Liver (tissue), 9 donors: ENCODE data around the gene RSL1D1. TPM values are rescaled to one million over a fixed set of nuclear protein-coding genes. Genes with fewer than 3 reads are reported as not detected.

ENCODE experiments used
- DNase-seq: peaks from one replicate; pipeline ENCODE4 v3.0.0-alpha.2; 2017; ENCODE audit warnings: low spot score
- H3K27ac ChIP-seq, 2 donors: one replicate each; pipeline ENCODE4 v1.7.0; 2013; ENCODE audit warnings: inconsistent platforms in 2 of 2, low read length in 2 of 2, control low read depth in 1 of 2, low read depth in 1 of 2, mild to moderate bottlenecking in 1 of 2
- H3K27me3 ChIP-seq, 4 donors: one replicate each; pipeline versions ENCODE4 v1.6.1 to v1.7.0; 2013; ENCODE audit warnings: low read length in 3 of 4, inconsistent platforms in 1 of 4, mild to moderate bottlenecking in 1 of 4, moderate library complexity in 1 of 4; ENCODE audit not compliant: control insufficient read depth in 4 of 4, insufficient read depth in 4 of 4
- H3K36me3 ChIP-seq, 4 donors: one replicate each; pipeline versions ENCODE4 v1.6.1 to v1.7.0; 2013; ENCODE audit warnings: low read length in 3 of 4, mild to moderate bottlenecking in 3 of 4, low read depth in 1 of 4, moderate library complexity in 1 of 4; ENCODE audit not compliant: control insufficient read depth in 4 of 4, insufficient read depth in 3 of 4
- H3K4me1 ChIP-seq, 4 donors: one replicate each; pipeline versions ENCODE4 v1.6.1 to v1.7.0; 2013; ENCODE audit warnings: low read length in 3 of 4, mild to moderate bottlenecking in 3 of 4, moderate library complexity in 1 of 4; ENCODE audit not compliant: control insufficient read depth in 4 of 4, insufficient read depth in 4 of 4
- H3K4me3 ChIP-seq, 3 donors: one replicate each; pipeline versions ENCODE4 v1.6.1 to v1.7.0; 2013; ENCODE audit warnings: low read length in 3 of 3, control low read depth in 1 of 3, low read depth in 1 of 3, mild to moderate bottlenecking in 1 of 3
- H3K9ac ChIP-seq, 2 donors: one replicate each; pipeline ENCODE4 v1.7.0; 2013; ENCODE audit warnings: low read length in 2 of 2, mild to moderate bottlenecking in 2 of 2, moderate library complexity in 2 of 2, control low read depth in 1 of 2, low read depth in 1 of 2
- H3K9me3 ChIP-seq, 4 donors: one replicate each; pipeline versions ENCODE4 v1.6.1 to v1.7.0; 2013; ENCODE audit warnings: low read length in 3 of 4; ENCODE audit not compliant: control insufficient read depth in 4 of 4
- CTCF ChIP-seq: fragments of 150-350 bp; IDR thresholded peaks from 2 replicates; pipeline ENCODE4 v1.5.1; 2017; ENCODE audit warnings: improper control_type of control experiment, low read depth, low read length; ENCODE audit not compliant: missing input control
- EGR1 ChIP-seq, 2 donors: IDR thresholded peaks; 2 replicates each; pipeline ENCODE4 v1.6.1; 2016 to 2018; ENCODE audit warnings: antibody characterized with exemption in 2 of 2, low read depth in 2 of 2
- FOXA1 ChIP-seq: IDR thresholded peaks from 2 replicates; pipeline ENCODE4 v1.6.1; 2016; ENCODE audit warnings: antibody characterized with exemption
- FOXA2 ChIP-seq: IDR thresholded peaks from 2 replicates; pipeline ENCODE4 v1.6.1; 2016; ENCODE audit warnings: antibody characterized with exemption
- GABPA ChIP-seq, 2 donors: IDR thresholded peaks in 1 of 2; conservative IDR thresholded peaks in 1 of 2; 2 replicates each; pipeline ENCODE4 v1.6.1; 2016; ENCODE audit warnings: antibody characterized with exemption in 2 of 2, mild to moderate bottlenecking in 1 of 2, moderate library complexity in 1 of 2
- HNF4A ChIP-seq, 2 donors: conservative IDR thresholded peaks; 2 replicates each; pipeline ENCODE4 v1.6.1; 2016; ENCODE audit warnings: antibody characterized with exemption in 2 of 2, mild to moderate bottlenecking in 2 of 2
- HNF4G ChIP-seq: IDR thresholded peaks from 2 replicates; pipeline ENCODE4 v1.6.1; 2016; ENCODE audit warnings: antibody characterized with exemption
- JUND ChIP-seq, 2 donors: IDR thresholded peaks; 2 replicates each; pipeline ENCODE4 v1.6.1; 2016; ENCODE audit warnings: antibody characterized with exemption in 2 of 2
- MAX ChIP-seq: IDR thresholded peaks from 2 replicates; pipeline ENCODE4 v1.6.1; 2016; ENCODE audit warnings: antibody characterized with exemption
- NR2F2 ChIP-seq: IDR thresholded peaks from 2 replicates; pipeline ENCODE4 v1.6.1; 2016; ENCODE audit warnings: antibody characterized with exemption
- RAD21 ChIP-seq, 2 donors: IDR thresholded peaks; 2 replicates each; pipeline ENCODE4 v1.6.1; 2016; ENCODE audit warnings: antibody characterized with exemption in 2 of 2, mild to moderate bottlenecking in 2 of 2
- RXRA ChIP-seq, 2 donors: IDR thresholded peaks; 2 replicates each; pipeline ENCODE4 v1.6.1; 2017 to 2018; ENCODE audit warnings: antibody characterized with exemption in 2 of 2, mild to moderate bottlenecking in 1 of 2
- SP1 ChIP-seq: IDR thresholded peaks from 2 replicates; pipeline ENCODE4 v1.6.1; 2018; ENCODE audit warnings: antibody characterized with exemption, mild to moderate bottlenecking
- TAF1 ChIP-seq: conservative IDR thresholded peaks from 2 replicates; pipeline ENCODE4 v1.6.1; 2016; ENCODE audit warnings: antibody characterized with exemption, mild to moderate bottlenecking
- YY1 ChIP-seq: IDR thresholded peaks from 2 replicates; pipeline ENCODE4 v1.6.1; 2016; ENCODE audit warnings: antibody characterized with exemption, mild to moderate bottlenecking
- ZBTB33 ChIP-seq: IDR thresholded peaks from 2 replicates; pipeline ENCODE4 v1.6.1; 2016; ENCODE audit warnings: antibody characterized with exemption
- WGBS: extraction: QIAGEN DNeasy Blood & Tissue Kit; methylation state at CpG from one replicate; pipeline ENCODE4 v1.1.7; 2013; 5-methylcytosine and 5-hydroxymethylcytosine counted together
- polyA plus RNA-seq, 2 donors: library from polyadenylated mRNA; stranded (reverse) in 1 of 2; unstranded in 1 of 2; fragments of 200-250 nt in 1 of 2; fragments of >200 nt in 1 of 2; fragmentation: Nextera tagmentation in 1 of 2; extraction: Ambion mirVana in 1 of 2; gene quantifications; one replicate each; pipeline versions ENCODE4 v1.2.1 to v1.2.3, GENCODE V29; 2013 to 2015
- total RNA-seq, 2 donors: library from RNA; depleted of rRNA; stranded (reverse); fragments of >200 nt; gene quantifications; one replicate each; pipeline ENCODE4 v1.2.3, GENCODE V29; 2014
- TF ChIP-seq, protein P1 (sequence below): IDR thresholded peaks from 2 replicates; pipeline ENCODE4 v1.6.1; 2016; ENCODE audit warnings: antibody characterized with exemption, mild to moderate bottlenecking
- TF ChIP-seq, protein P2 (sequence below): IDR thresholded peaks from 2 replicates; pipeline ENCODE4 v1.6.1; 2016; ENCODE audit warnings: antibody characterized with exemption
- donor health status: healthy.
- donor health status: healthy.
- donor health status: healthy.
- donor health status: healthy.
- donor health status: healthy.

The RSL1D1 gene
- total and polyA plus RNA-seq, 4 donors = 35.2 to 59.7 (median 43.3) TPM

- no peak overlapping the region for H3K9ac ChIP-seq
- no peaks in the 10 kb centered on the region for H3K9me3 ChIP-seq
- H3K27me3 ChIP-seq = no peaks in the 10 kb centered on the region
- H3K36me3 ChIP-seq = peaks cover 0 to 1% (median 0%) of the 10 kb centered on the region in 4 donors
- H3K4me3 ChIP-seq = no peak overlapping the region
- peaks cover 11 to 64% (median 48%) of the 10 kb centered on the region in 4 donors for H3K4me1 ChIP-seq
- H3K27ac ChIP-seq = no peak overlapping the region
- 85% methylated on average over 7 of the region's 7 CpGs for WGBS
- TF ChIP-seq RXRA (IDR thresholded peaks at IDR 0.05) = no peak
- TF ChIP-seq EGR1 (IDR thresholded peaks at IDR 0.05; ENCODE audit: low read depth in 2 of 2) = no peak
- no peak for TF ChIP-seq HNF4A (conservative IDR thresholded peaks at IDR 0.05)
- TF ChIP-seq, protein P1, sequence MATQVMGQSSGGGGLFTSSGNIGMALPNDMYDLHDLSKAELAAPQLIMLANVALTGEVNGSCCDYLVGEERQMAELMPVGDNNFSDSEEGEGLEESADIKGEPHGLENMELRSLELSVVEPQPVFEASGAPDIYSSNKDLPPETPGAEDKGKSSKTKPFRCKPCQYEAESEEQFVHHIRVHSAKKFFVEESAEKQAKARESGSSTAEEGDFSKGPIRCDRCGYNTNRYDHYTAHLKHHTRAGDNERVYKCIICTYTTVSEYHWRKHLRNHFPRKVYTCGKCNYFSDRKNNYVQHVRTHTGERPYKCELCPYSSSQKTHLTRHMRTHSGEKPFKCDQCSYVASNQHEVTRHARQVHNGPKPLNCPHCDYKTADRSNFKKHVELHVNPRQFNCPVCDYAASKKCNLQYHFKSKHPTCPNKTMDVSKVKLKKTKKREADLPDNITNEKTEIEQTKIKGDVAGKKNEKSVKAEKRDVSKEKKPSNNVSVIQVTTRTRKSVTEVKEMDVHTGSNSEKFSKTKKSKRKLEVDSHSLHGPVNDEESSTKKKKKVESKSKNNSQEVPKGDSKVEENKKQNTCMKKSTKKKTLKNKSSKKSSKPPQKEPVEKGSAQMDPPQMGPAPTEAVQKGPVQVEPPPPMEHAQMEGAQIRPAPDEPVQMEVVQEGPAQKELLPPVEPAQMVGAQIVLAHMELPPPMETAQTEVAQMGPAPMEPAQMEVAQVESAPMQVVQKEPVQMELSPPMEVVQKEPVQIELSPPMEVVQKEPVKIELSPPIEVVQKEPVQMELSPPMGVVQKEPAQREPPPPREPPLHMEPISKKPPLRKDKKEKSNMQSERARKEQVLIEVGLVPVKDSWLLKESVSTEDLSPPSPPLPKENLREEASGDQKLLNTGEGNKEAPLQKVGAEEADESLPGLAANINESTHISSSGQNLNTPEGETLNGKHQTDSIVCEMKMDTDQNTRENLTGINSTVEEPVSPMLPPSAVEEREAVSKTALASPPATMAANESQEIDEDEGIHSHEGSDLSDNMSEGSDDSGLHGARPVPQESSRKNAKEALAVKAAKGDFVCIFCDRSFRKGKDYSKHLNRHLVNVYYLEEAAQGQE = no peak
- TF ChIP-seq CTCF = no peak
- no peak for TF ChIP-seq TAF1
- TF ChIP-seq RAD21 (IDR thresholded peaks at IDR 0.05) = no peak
- TF ChIP-seq FOXA1 = no peak
- no peak for TF ChIP-seq MAX
- no peak for TF ChIP-seq NR2F2
- no peak for TF ChIP-seq GABPA (IDR thresholded peaks at IDR 0.05 in 1 of 2, conservative IDR thresholded peaks at IDR 0.05 in 1 of 2)
- no peak for TF ChIP-seq SP1
- TF ChIP-seq YY1 = no peak
- TF ChIP-seq, protein P2, sequence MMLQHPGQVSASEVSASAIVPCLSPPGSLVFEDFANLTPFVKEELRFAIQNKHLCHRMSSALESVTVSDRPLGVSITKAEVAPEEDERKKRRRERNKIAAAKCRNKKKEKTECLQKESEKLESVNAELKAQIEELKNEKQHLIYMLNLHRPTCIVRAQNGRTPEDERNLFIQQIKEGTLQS = no peak
- no peak for TF ChIP-seq HNF4G
- TF ChIP-seq JUND (IDR thresholded peaks at IDR 0.05) = no peak
- no peak for TF ChIP-seq FOXA2
- no peak for TF ChIP-seq ZBTB33
- no peak for DNase-seq
Measured at GRCh38 chr16:11793840-11794239, 57.5 kb downstream of the RSL1D1 start.
